ENCODE results near the gene CDC34. TPM values are rescaled to one million over a fixed set of nuclear protein-coding genes. Genes with fewer than 3 reads are reported as not detected.

The CDC34 gene
- total RNA-seq, 1 experiment from 2014 or later = 129 TPM

DNA sequence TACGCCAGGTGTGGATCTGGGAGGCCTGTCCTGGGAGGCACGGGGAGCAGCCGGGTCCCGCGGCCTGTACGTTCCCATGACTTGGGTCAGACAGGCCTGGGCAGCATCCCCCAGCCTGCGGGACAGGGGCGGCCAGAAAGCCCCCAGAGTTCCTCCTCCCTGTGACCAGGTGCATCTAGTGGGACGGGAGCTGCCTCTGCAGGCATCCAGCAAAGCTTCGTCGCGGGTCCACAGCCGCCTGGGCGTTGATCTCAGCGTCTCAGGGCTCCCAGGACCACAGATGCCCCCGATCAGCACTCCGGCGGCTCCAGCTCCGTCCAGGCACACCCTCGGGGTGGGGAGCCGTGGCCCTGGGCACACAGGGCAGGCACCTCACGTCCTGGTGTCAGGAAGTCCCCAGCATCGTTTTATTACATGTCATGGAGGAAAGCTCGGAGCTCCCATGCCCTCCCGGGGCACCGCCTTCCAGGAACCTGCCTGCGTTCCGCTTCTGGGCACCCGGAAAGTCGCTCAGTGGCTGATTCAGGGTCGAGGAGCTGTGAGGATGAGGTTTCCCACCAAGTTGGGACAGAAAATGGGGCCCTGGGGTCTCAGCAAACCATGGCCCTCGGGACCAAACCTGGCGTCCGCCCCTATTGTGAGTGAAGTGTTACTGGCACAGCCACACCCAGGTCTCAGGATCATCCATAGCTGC is 10.8 kb downstream of the CDC34 start (continued):
- TF ChIP-seq, protein P1, sequence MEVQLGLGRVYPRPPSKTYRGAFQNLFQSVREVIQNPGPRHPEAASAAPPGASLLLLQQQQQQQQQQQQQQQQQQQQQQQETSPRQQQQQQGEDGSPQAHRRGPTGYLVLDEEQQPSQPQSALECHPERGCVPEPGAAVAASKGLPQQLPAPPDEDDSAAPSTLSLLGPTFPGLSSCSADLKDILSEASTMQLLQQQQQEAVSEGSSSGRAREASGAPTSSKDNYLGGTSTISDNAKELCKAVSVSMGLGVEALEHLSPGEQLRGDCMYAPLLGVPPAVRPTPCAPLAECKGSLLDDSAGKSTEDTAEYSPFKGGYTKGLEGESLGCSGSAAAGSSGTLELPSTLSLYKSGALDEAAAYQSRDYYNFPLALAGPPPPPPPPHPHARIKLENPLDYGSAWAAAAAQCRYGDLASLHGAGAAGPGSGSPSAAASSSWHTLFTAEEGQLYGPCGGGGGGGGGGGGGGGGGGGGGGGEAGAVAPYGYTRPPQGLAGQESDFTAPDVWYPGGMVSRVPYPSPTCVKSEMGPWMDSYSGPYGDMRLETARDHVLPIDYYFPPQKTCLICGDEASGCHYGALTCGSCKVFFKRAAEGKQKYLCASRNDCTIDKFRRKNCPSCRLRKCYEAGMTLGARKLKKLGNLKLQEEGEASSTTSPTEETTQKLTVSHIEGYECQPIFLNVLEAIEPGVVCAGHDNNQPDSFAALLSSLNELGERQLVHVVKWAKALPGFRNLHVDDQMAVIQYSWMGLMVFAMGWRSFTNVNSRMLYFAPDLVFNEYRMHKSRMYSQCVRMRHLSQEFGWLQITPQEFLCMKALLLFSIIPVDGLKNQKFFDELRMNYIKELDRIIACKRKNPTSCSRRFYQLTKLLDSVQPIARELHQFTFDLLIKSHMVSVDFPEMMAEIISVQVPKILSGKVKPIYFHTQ (CRISPR knock-in tag; IDR thresholded peaks at IDR 0.05) = no peak
- TF ChIP-seq, protein P2, sequence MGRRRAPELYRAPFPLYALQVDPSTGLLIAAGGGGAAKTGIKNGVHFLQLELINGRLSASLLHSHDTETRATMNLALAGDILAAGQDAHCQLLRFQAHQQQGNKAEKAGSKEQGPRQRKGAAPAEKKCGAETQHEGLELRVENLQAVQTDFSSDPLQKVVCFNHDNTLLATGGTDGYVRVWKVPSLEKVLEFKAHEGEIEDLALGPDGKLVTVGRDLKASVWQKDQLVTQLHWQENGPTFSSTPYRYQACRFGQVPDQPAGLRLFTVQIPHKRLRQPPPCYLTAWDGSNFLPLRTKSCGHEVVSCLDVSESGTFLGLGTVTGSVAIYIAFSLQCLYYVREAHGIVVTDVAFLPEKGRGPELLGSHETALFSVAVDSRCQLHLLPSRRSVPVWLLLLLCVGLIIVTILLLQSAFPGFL (CRISPR knock-in tag; IDR thresholded peaks at IDR 0.05; ENCODE audit: borderline replicate concordance) = no peak
- no peak for TF ChIP-seq PRRX2 (CRISPR knock-in tag; IDR thresholded peaks at IDR 0.05)
- no peak for TF ChIP-seq TEAD4 (CRISPR knock-in tag; IDR thresholded peaks at IDR 0.05)
- TF ChIP-seq ZMAT4 (CRISPR knock-in tag; IDR thresholded peaks at IDR 0.05) = no peak
- no peak for TF ChIP-seq ESRRA (CRISPR knock-in tag; IDR thresholded peaks at IDR 0.05; ENCODE audit: borderline replicate concordance)
- TF ChIP-seq NFATC4 (CRISPR knock-in tag; IDR thresholded peaks at IDR 0.05) = no peak

GRCh38 chr19:543910-544608 is 12.5 kb downstream of the CDC34 start, which contains the start of gene GZMM:
Gene GZMM, plus strand, starts transcription at chr19:544053. Its CDS starts 19 bp downstream, at chr19:544072.
- Mint-ChIP-seq H3K4me1 (peaks cover 7% of the 10 kb centered on the region), H3K27me3 (ENCODE audit: low read depth) (no peaks in the 10 kb centered on the region), H3K9me3 (no peaks in the 10 kb centered on the region), H3K36me3 (peaks cover under 1% of the 10 kb centered on the region; the same call in 1 of the 2 replicates), H3K4me3 (no peak within 1 kb of the TSS), H3K27ac (peak within 1 kb of the TSS; percentile 57)
- TF ChIP-seq, protein P3, sequence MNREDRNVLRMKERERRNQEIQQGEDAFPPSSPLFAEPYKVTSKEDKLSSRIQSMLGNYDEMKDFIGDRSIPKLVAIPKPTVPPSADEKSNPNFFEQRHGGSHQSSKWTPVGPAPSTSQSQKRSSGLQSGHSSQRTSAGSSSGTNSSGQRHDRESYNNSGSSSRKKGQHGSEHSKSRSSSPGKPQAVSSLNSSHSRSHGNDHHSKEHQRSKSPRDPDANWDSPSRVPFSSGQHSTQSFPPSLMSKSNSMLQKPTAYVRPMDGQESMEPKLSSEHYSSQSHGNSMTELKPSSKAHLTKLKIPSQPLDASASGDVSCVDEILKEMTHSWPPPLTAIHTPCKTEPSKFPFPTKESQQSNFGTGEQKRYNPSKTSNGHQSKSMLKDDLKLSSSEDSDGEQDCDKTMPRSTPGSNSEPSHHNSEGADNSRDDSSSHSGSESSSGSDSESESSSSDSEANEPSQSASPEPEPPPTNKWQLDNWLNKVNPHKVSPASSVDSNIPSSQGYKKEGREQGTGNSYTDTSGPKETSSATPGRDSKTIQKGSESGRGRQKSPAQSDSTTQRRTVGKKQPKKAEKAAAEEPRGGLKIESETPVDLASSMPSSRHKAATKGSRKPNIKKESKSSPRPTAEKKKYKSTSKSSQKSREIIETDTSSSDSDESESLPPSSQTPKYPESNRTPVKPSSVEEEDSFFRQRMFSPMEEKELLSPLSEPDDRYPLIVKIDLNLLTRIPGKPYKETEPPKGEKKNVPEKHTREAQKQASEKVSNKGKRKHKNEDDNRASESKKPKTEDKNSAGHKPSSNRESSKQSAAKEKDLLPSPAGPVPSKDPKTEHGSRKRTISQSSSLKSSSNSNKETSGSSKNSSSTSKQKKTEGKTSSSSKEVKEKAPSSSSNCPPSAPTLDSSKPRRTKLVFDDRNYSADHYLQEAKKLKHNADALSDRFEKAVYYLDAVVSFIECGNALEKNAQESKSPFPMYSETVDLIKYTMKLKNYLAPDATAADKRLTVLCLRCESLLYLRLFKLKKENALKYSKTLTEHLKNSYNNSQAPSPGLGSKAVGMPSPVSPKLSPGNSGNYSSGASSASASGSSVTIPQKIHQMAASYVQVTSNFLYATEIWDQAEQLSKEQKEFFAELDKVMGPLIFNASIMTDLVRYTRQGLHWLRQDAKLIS (CRISPR knock-in tag; IDR thresholded peaks at IDR 0.05; ENCODE audit: borderline replicate concordance) = no peak
- ChIA-PET POLR2A (interaction anchor here (0.7 kb wide), 1 partner anchor 453 kb away, joined by 6 read pairs; no protein-coding TSS in a partner anchor), CTCF (no interaction called here)
- DNase-seq (ENCODE audit: low spot score) (no peak), ATAC-seq (peak; percentile 37; the same call in 1 of the 2 replicates)

GRCh38 chr19:547117-547516 is 15.6 kb downstream of the CDC34 start:
- no peak for DNase-seq (ENCODE audit: low spot score)
- ChIA-PET POLR2A (no interaction called here), CTCF (no interaction called here)
- ATAC-seq = no peak
- Mint-ChIP-seq H3K4me1 (peaks cover 10% of the 10 kb centered on the region), H3K27ac (no peak overlapping the region), H3K4me3 (no peak overlapping the region), H3K27me3 (ENCODE audit: low read depth) (peaks cover 2% of the 10 kb centered on the region; the same call in 1 of the 2 replicates), H3K9me3 (no peaks in the 10 kb centered on the region), H3K36me3 (no peaks in the 10 kb centered on the region)
- TF ChIP-seq ZNF423 (CRISPR knock-in tag; IDR thresholded peaks at IDR 0.05) = no peak
